Hematopoietic multipotent progenitor cell treated with erythropoietin and hydrocortisone succinate and interleukin-3 and kit ligand, for 17 days (in vitro differentiated cells): ENCODE data around the gene SND1.

ENCODE experiments used
- DNase-seq: peaks from one replicate; pipeline ENCODE4 v3.0.0-alpha.2; 2015; ENCODE audit warnings: low spot score

Gene SND1

GRCh38 chr7:127995881-127996215, 343.9 kb downstream of the SND1 start:
- no peak for DNase-seq

- no peak for DNase-seq
These were observed 344.5 kb downstream of the SND1 start for GRCh38 chr7:127996253-127997071.

GRCh38 chr7:127997226-127997922, 345.4 kb downstream of the SND1 start:
- no peak for DNase-seq

GRCh38 chr7:127998671-127999070, 346.7 kb downstream of the SND1 start:
- DNase-seq, result no peak

GRCh38 chr7:128000048-128000447, 348.1 kb downstream of the SND1 start:
- no peak for DNase-seq

GRCh38 chr7:128000854-128001265, 348.9 kb downstream of the SND1 start:
- no peak for DNase-seq

GRCh38 chr7:128003167-128003566, 351.2 kb downstream of the SND1 start:
- no peak for DNase-seq

GRCh38 chr7:128003787-128004186, 351.8 kb downstream of the SND1 start:
- DNase-seq, result no peak

- no peak for DNase-seq
These were observed 352.6 kb downstream of the SND1 start for GRCh38 chr7:128004623-128005022.

- no peak for DNase-seq
These were observed 353.1 kb downstream of the SND1 start for GRCh38 chr7:128005117-128005516.

- DNase-seq, result no peak
These were observed 353.8 kb downstream of the SND1 start for GRCh38 chr7:128005759-128006159.

- no peak for DNase-seq
These were observed 354.7 kb downstream of the SND1 start for GRCh38 chr7:128006550-128007302.

GRCh38 chr7:128007303-128007680, 355.3 kb downstream of the SND1 start:
- no peak for DNase-seq

GRCh38 chr7:128008141-128008540, 356.1 kb downstream of the SND1 start:
- DNase-seq, result no peak

GRCh38 chr7:128008744-128009143, 356.8 kb downstream of the SND1 start:
- DNase-seq, result no peak

GRCh38 chr7:128010391-128011127, 358.6 kb downstream of the SND1 start:
- peak; percentile 25 for DNase-seq

GRCh38 chr7:128011131-128011661, 359.2 kb downstream of the SND1 start:
- no peak for DNase-seq

- DNase-seq, result no peak
These were observed 362.8 kb downstream of the SND1 start for GRCh38 chr7:128014811-128015210.

- DNase-seq, result no peak
These were observed 365.5 kb downstream of the SND1 start for GRCh38 chr7:128017460-128017859.

GRCh38 chr7:128017862-128018845, 366.2 kb downstream of the SND1 start:
- DNase-seq, result no peak

GRCh38 chr7:128019288-128019687, 367.3 kb downstream of the SND1 start:
- no peak for DNase-seq
